HG03175 (cell line): Measurements from ENCODE around the gene FBXO34.
A peak's percentile ranks its signal among the peaks of the same experiment; 100 is the strongest.

Experiments used
- ATAC-seq: cut with Tn5 transposase; IDR thresholded peaks from one replicate; pipeline ENCODE4 v1.9.1; 2021; ENCODE audit warnings: mild to moderate bottlenecking, moderate library complexity; ENCODE audit not compliant: unreplicated experiment

The FBXO34 gene

GRCh38 chr14:55272387-55272786 lies 1.2 kb downstream of the FBXO34 start:
- no peak for ATAC-seq

GRCh38 chr14:55272922-55273321 lies 1.7 kb downstream of the FBXO34 start:
- ATAC-seq: no peak

GRCh38 chr14:55274146-55274545 lies 2.9 kb downstream of the FBXO34 start:
- ATAC-seq: no peak

- no peak for ATAC-seq
Measured at GRCh38 chr14:55274751-55275150, 3.5 kb downstream of the FBXO34 start.

- no peak for ATAC-seq
Measured at GRCh38 chr14:55276736-55277135, 5.5 kb downstream of the FBXO34 start.

- peak; percentile 88 for ATAC-seq
Measured at GRCh38 chr14:55277972-55278740, 6.9 kb downstream of the FBXO34 start.

GRCh38 chr14:55279384-55279783 lies 8.2 kb downstream of the FBXO34 start:
- no peak for ATAC-seq

- no peak for ATAC-seq
Measured at GRCh38 chr14:55281316-55281839, 10.2 kb downstream of the FBXO34 start.

- ATAC-seq: no peak
Measured at GRCh38 chr14:55285048-55285652, 13.9 kb downstream of the FBXO34 start.

GRCh38 chr14:55288439-55288838 lies 17.2 kb downstream of the FBXO34 start:
- no peak for ATAC-seq

- no peak for ATAC-seq
Measured at GRCh38 chr14:55291480-55292081, 20.4 kb downstream of the FBXO34 start.

GRCh38 chr14:55294603-55295002 lies 23.4 kb downstream of the FBXO34 start:
- ATAC-seq: no peak

- ATAC-seq: no peak
Measured at GRCh38 chr14:55297611-55298499, 26.6 kb downstream of the FBXO34 start.

- ATAC-seq: no peak
Measured at GRCh38 chr14:55298500-55298822, 27.2 kb downstream of the FBXO34 start.

GRCh38 chr14:55301437-55302121 lies 30.4 kb downstream of the FBXO34 start:
- no peak for ATAC-seq

GRCh38 chr14:55302367-55303124 lies 31.3 kb downstream of the FBXO34 start:
- ATAC-seq: no peak

- ATAC-seq: no peak
Measured at GRCh38 chr14:55303125-55303499, 31.9 kb downstream of the FBXO34 start.

- peak; percentile 65 for ATAC-seq
Measured at GRCh38 chr14:55303691-55304145, 32.5 kb downstream of the FBXO34 start.

GRCh38 chr14:55306938-55307589 lies 35.8 kb downstream of the FBXO34 start:
- no peak for ATAC-seq
